Hepatocyte (in vitro differentiated cells): ENCODE data around the gene EVL.

Source experiments
- CTCF ChIP-seq: fragments of 200-600 bp; sonication (generic); IDR thresholded peaks from 2 replicates; pipeline ENCODE4 v1.5.1; 2016; ENCODE audit warnings: antibody characterized with exemption, mild to moderate bottlenecking; ENCODE audit not compliant: poor library complexity
- EZH2 ChIP-seq: fragments of 200-600 bp; sonication (generic); IDR thresholded peaks from 2 replicates; pipeline ENCODE4 v1.6.1; 2016; ENCODE audit warnings: antibody characterized with exemption, mild to moderate bottlenecking, borderline replicate concordance

- no peak for TF ChIP-seq EZH2
- TF ChIP-seq CTCF = peak; percentile 4
Observed at GRCh38 chr14:100072783-100073346, 7.6 kb downstream of the EVL start.
